Measurements from ENCODE around the gene S100A10.

The S100A10 gene

DNA sequence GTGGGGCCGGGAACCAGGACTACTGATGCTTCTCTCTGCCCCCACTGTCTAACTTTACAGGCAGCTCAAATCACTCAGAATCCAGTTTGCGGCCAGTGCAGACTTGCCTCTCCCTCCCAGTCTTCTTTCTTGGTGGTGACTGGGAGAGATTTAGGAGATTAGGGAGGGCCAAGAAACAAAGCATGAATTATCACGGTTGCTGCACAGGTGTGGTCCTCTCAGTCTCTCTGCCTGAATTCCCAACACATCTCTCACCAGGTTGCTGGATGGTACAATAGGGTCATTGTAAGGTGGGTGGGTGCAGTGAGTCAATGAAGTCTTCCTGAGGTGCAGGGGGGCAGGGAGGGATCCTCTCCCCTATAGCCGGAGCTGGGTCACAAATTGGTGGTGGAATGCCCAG, 30.6 kb upstream of the S100A10 start:
- TF ChIP-seq, protein P1, sequence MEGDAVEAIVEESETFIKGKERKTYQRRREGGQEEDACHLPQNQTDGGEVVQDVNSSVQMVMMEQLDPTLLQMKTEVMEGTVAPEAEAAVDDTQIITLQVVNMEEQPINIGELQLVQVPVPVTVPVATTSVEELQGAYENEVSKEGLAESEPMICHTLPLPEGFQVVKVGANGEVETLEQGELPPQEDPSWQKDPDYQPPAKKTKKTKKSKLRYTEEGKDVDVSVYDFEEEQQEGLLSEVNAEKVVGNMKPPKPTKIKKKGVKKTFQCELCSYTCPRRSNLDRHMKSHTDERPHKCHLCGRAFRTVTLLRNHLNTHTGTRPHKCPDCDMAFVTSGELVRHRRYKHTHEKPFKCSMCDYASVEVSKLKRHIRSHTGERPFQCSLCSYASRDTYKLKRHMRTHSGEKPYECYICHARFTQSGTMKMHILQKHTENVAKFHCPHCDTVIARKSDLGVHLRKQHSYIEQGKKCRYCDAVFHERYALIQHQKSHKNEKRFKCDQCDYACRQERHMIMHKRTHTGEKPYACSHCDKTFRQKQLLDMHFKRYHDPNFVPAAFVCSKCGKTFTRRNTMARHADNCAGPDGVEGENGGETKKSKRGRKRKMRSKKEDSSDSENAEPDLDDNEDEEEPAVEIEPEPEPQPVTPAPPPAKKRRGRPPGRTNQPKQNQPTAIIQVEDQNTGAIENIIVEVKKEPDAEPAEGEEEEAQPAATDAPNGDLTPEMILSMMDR (IDR thresholded peaks at IDR 0.05; ENCODE audit: low read depth, low read length): no peak
- H3K4me3 ChIP-seq (ENCODE audit: low read depth, low read length): no peak overlapping the region

DNA sequence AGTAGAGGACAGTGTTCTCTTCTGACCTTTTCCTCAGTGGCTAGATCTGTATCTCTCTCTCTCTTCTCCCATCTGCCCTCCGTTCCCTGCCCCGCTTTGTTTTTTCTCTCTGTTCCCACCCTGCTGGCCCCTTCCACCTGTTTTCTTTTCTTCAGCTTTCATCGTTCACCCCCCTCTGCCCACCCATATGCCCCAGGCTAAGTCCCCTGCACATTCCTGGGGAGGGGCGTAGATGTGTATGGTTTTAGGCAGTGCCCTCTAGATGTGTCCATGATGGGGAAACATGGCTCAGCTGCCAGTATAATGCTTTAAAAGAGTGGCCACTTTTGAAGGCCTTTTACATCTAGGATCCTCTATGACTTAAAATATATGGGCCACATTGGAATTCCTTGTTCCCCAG, 29.6 kb upstream of the S100A10 start:
- H3K4me3 ChIP-seq (ENCODE audit: low read depth, low read length): no peak overlapping the region
- TF ChIP-seq, protein P1 (IDR thresholded peaks at IDR 0.05; ENCODE audit: low read depth, low read length): no peak

DNA sequence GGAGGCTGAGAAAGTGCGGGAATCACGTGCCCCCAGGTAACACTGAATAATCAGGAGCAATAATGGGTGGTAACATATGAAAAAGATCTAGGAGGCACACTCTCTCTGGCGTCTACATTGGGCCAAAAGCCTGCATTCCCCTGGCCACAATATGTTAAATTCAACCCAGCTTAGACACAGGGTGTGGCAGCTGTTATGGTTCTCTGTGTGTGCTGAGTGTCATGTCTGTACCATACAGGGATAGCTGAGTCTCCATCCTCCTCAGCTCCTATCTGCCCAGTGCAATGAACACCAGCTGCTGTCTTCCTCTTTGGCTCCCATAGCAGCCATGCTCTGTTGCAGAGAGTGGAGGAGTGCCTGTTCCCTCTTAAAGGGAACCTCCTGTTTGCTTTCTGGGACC, 28.8 kb upstream of the S100A10 start:
- TF ChIP-seq, protein P1 (IDR thresholded peaks at IDR 0.05; ENCODE audit: low read depth, low read length): no peak
- H3K4me3 ChIP-seq (ENCODE audit: low read depth, low read length): no peak overlapping the region

DNA sequence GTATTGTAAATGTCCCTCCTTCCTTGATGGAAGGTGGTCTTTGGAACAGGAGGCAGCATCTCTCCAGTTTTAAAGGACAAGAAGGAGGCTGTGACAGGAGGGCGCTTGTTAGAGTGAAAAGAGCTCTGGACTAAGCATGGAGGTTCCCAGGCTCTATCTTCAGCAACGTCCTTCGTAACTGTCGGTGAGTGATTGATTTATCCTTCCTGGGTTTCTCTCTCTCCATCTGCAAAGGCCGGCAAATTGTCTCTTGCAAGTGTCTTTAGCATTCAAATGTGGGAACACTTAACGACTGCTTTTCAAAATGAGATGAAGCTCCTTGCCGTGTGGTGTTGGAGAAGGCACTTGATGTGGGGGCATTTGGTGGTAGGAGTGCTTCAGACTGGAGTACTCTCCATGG, 27.9 kb upstream of the S100A10 start:
- no peak overlapping the region for H3K4me3 ChIP-seq (ENCODE audit: low read depth, low read length)
- TF ChIP-seq, protein P1 (IDR thresholded peaks at IDR 0.05; ENCODE audit: low read depth, low read length): no peak

DNA sequence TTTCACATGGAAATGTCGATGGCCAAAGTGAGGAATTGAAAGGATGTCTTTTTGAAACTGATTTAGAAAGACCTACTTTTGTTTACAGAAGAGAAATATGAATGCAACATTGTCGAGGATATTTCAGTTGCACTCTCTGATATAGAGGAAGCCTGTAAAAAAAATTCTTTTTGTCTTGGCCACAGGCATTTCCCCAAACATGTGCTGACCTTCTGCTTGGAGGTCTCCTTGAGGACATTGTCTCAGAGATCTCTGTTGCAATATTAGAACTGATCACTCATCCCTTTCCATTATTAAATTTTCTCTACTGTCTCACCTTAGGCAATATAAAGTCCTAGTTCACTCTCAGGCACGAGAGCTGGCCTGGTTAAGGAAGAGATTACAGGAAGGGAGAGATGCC, 27.2 kb upstream of the S100A10 start:
- TF ChIP-seq, protein P1 (IDR thresholded peaks at IDR 0.05; ENCODE audit: low read depth, low read length): no peak
- no peak overlapping the region for H3K4me3 ChIP-seq (ENCODE audit: low read depth, low read length)

DNA sequence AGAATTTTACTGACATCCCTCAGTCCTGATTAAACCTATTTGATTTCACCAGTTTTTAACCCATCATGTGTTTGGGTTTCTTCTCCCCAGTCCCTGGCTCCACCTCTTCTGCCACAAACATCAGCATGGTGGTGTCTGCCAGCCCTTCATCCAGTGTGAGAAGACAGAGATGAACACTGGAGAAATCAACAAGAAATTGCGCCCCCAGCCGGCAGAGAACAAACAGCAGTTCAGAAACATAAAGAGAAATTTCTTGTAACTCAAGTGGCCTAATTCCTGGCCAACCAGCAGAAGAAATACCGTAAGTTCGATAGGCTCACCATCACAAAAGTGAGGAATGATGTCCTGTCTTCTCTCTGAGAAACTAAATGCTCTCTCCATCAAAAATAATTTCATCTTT, 24.9 kb upstream of the S100A10 start:
- TF ChIP-seq, protein P1 (IDR thresholded peaks at IDR 0.05; ENCODE audit: low read depth, low read length): 0 out of 2 replicates have a peak, but pooled peaks have one; percentile 6
- H3K4me3 ChIP-seq (ENCODE audit: low read depth, low read length): no peak overlapping the region

DNA sequence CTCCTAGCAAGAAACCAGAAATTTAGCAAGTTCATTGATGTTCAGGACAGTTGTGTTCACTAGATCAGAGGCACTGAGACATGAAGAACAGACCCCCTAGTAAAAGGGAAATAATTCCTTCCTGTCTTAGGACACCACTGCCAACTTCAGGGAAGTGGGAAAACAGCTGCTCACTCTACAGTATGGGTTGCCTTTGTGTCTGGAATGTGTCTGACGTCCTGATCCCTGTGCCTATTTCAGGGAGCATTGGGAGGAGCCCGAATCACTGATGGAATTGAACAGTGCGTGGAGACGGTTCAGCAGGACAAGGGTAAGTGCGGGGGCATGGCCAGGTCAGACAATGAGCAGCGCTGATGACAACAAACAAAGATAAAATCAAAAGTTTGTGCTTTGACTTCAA, 22.1 kb upstream of the S100A10 start:
- H3K4me3 ChIP-seq (ENCODE audit: low read depth, low read length): no peak overlapping the region
- TF ChIP-seq, protein P1 (IDR thresholded peaks at IDR 0.05; ENCODE audit: low read depth, low read length): no peak
